GM23338 (cell line): ENCODE measurements around the gene MCOLN2. TPM values are rescaled to one million over a fixed set of nuclear protein-coding genes. Genes with fewer than 3 reads are reported as not detected.
"Not testable (repeated sequence)": the region's sequence is repeated elsewhere in the genome, so short reads cannot be mapped to it uniquely, and the experiment has no call there.

Source experiments
- ATAC-seq: fragments of 200-7000 bp; cut with Tn5 transposase; 3 replicates; pipeline ENCODE4 v1.9.1; 2020
- DNase-seq: peaks from one replicate; pipeline ENCODE4 v3.0.0-alpha.2; 2015; ENCODE audit warnings: low spot score
- H2AFZ ChIP-seq: fragments of 200-600 bp; sonication (generic); 2 replicates; pipeline ENCODE4 v1.8.0; 2016; ENCODE audit warnings: antibody characterized with exemption, mild to moderate bottlenecking, moderate library complexity
- H3F3A ChIP-seq: fragments of 200-600 bp; sonication (generic); replicated peaks from 2 replicates; pipeline ENCODE4 v1.8.0; 2017; ENCODE audit warnings: antibody characterized with exemption, mixed run types, low read depth
- H3K27ac ChIP-seq: fragments of 200-600 bp; sonication (generic); 2 replicates; pipeline ENCODE4 v1.6.1; 2016; ENCODE audit warnings: low read depth
- H3K27me3 ChIP-seq: fragments of 200-600 bp; sonication (generic); 2 replicates; pipeline ENCODE4 v1.8.0; 2016; ENCODE audit warnings: mild to moderate bottlenecking, mixed run types, moderate library complexity; ENCODE audit not compliant: insufficient read depth
- H3K36me3 ChIP-seq: fragments of 200-600 bp; sonication (generic); 2 replicates; pipeline ENCODE4 v1.8.0; 2016; ENCODE audit warnings: mild to moderate bottlenecking; ENCODE audit not compliant: insufficient read depth
- H3K4me1 ChIP-seq: fragments of 200-600 bp; sonication (generic); 2 replicates; pipeline ENCODE4 v1.8.0; 2016; ENCODE audit warnings: mild to moderate bottlenecking, moderate library complexity; ENCODE audit not compliant: insufficient read depth
- H3K4me2 ChIP-seq: fragments of 200-600 bp; sonication (generic); 2 replicates; pipeline ENCODE4 v1.7.1; 2017; ENCODE audit warnings: mixed run types
- H3K4me3 ChIP-seq: fragments of 200-600 bp; sonication (generic); 2 replicates; pipeline ENCODE4 v1.6.1; 2016; ENCODE audit warnings: mixed run types
- H3K79me2 ChIP-seq: fragments of 200-600 bp; sonication (generic); replicated peaks from 2 replicates; pipeline ENCODE4 v1.8.0; 2017; ENCODE audit warnings: mild to moderate bottlenecking; ENCODE audit not compliant: insufficient read depth
- H3K9me2 ChIP-seq: fragments of 200-600 bp; sonication (generic); 2 replicates; pipeline ENCODE4 v1.8.0; 2017; ENCODE audit not compliant: insufficient read depth
- H4K20me1 ChIP-seq: fragments of 200-600 bp; sonication (generic); replicated peaks from 2 replicates; pipeline ENCODE4 v1.8.0; 2017; ENCODE audit warnings: mild to moderate bottlenecking; ENCODE audit not compliant: insufficient read depth
- H3K27ac Mint-ChIP-seq: 2 replicates; pipeline ENCODE4 v1.8.0; 2020; ENCODE audit warnings: inconsistent platforms, mild to moderate bottlenecking, moderate library complexity, mixed read lengths
- H3K27me3 Mint-ChIP-seq: 3 replicates; pipeline ENCODE4 v1.8.0; 2022; ENCODE audit warnings: low read depth, mild to moderate bottlenecking, moderate library complexity, mixed read lengths, inconsistent platforms; ENCODE audit not compliant: insufficient read depth, poor library complexity
- H3K36me3 Mint-ChIP-seq: 3 replicates; pipeline ENCODE4 v1.8.0; 2021; ENCODE audit warnings: low read depth, mild to moderate bottlenecking, inconsistent platforms, moderate library complexity, mixed read lengths
- H3K4me1 Mint-ChIP-seq: 3 replicates; pipeline ENCODE4 v1.8.0; 2020; ENCODE audit warnings: mild to moderate bottlenecking, inconsistent platforms, mixed read lengths
- H3K4me3 Mint-ChIP-seq: 3 replicates; pipeline ENCODE4 v1.8.0; 2021; ENCODE audit warnings: moderate library complexity, mild to moderate bottlenecking, inconsistent platforms, mixed read lengths
- H3K9me3 Mint-ChIP-seq: 3 replicates; pipeline ENCODE4 v1.8.0; 2020; ENCODE audit warnings: moderate library complexity, mild to moderate bottlenecking, inconsistent platforms, mixed read lengths
- CREB1 ChIP-seq: fragments of 250-450 bp; sonication (Bioruptor Pico); IDR thresholded peaks from 2 replicates; pipeline ENCODE4 v1.5.0; 2020; ENCODE audit warnings: low read depth, mild to moderate bottlenecking, moderate library complexity
- CTCF ChIP-seq, 2 experiments: fragments of 200-600 bp in 1 of 2; sonication (generic) in 1 of 2; conservative IDR thresholded peaks; 2 replicates each; pipeline versions ENCODE4 v1.5.1 to v1.6.1; 2016 to 2017; ENCODE audit warnings: antibody characterized with exemption in 2 of 2, low read depth in 2 of 2, mild to moderate bottlenecking in 2 of 2, moderate library complexity in 1 of 2
- EZH2 ChIP-seq: fragments of 200-600 bp; sonication (generic); IDR thresholded peaks from one replicate; pipeline ENCODE4 v1.8.0; 2017; ENCODE audit warnings: antibody characterized with exemption, mild to moderate bottlenecking, low read depth; ENCODE audit not compliant: unreplicated experiment
- JUNB ChIP-seq: IDR thresholded peaks from one replicate; pipeline ENCODE4 v1.6.1; 2016; ENCODE audit warnings: antibody characterized with exemption; ENCODE audit not compliant: unreplicated experiment
- NANOG ChIP-seq: IDR thresholded peaks from 2 replicates; pipeline ENCODE4 v1.6.1; 2016; ENCODE audit warnings: antibody characterized with exemption, borderline replicate concordance
- POLR2AphosphoS5 ChIP-seq: IDR thresholded peaks from 2 replicates; pipeline ENCODE4 v1.6.1; 2016; ENCODE audit warnings: antibody characterized with exemption, low read depth
- REST ChIP-seq: IDR thresholded peaks from one replicate; pipeline ENCODE4 v1.6.1; 2018; ENCODE audit warnings: antibody characterized with exemption; ENCODE audit not compliant: unreplicated experiment
- STAT1 ChIP-seq: IDR thresholded peaks from one replicate; pipeline ENCODE4 v1.6.1; 2016; ENCODE audit warnings: antibody characterized with exemption; ENCODE audit not compliant: unreplicated experiment
- ZNF114 ChIP-seq: fragments of 250-450 bp; sonication (Bioruptor Pico); IDR thresholded peaks from 2 replicates; pipeline ENCODE4 v1.5.0; 2020; ENCODE audit warnings: mild to moderate bottlenecking, moderate library complexity
- ZNF331 ChIP-seq: fragments of 250-450 bp; sonication (Bioruptor Pico); IDR thresholded peaks from 2 replicates; pipeline ENCODE4 v1.5.0; 2020; ENCODE audit warnings: low read depth, mild to moderate bottlenecking, moderate library complexity
- polyA plus RNA-seq: library from polyadenylated mRNA; unstranded; fragments of >200 nt; fragmentation: Nextera tagmentation; extraction: Ambion mirVana; gene quantifications from 2 replicates; pipeline ENCODE4 v1.2.1, GENCODE V29; 2016
- total RNA-seq: library from RNA; depleted of rRNA; stranded (reverse); fragments of >200 nt; shearing (Covaris generic); gene quantifications from 2 replicates; pipeline ENCODE4 v1.2.3, GENCODE V29; 2014
- TF ChIP-seq, protein P1 (sequence below): IDR thresholded peaks from 2 replicates; pipeline ENCODE4 v1.6.1; 2016; ENCODE audit warnings: antibody characterized with exemption

Gene MCOLN2
- total and polyA plus RNA-seq, 2 experiments from 2014 or later, result 2.7 to 10.0 TPM

DNA sequence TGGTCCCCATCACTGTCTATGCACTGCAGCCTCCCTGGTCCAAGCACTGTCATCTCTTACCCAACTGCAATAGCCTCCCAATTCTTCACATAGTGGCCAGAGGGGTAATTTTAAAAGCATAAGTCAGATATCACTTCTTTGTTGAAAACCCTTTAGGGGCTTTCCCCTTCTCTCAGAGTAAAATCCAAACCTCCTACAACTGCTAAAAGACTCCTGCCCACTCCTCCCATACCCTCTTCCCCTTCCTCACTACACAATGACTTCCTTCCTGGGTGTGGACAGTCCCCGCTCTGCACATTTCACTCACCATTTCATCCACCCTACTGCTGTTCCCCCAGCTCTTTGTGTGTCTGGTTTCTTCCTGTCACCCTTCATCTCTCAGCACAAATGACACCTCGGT is 8.3 kb downstream of the MCOLN2 start (continued):
- no peak for TF ChIP-seq CTCF (conservative IDR thresholded peaks at IDR 0.05; ENCODE audit: low read depth in 2 of 2)
- no peak for TF ChIP-seq STAT1
- TF ChIP-seq POLR2AphosphoS5, result no peak
- TF ChIP-seq, protein P1, sequence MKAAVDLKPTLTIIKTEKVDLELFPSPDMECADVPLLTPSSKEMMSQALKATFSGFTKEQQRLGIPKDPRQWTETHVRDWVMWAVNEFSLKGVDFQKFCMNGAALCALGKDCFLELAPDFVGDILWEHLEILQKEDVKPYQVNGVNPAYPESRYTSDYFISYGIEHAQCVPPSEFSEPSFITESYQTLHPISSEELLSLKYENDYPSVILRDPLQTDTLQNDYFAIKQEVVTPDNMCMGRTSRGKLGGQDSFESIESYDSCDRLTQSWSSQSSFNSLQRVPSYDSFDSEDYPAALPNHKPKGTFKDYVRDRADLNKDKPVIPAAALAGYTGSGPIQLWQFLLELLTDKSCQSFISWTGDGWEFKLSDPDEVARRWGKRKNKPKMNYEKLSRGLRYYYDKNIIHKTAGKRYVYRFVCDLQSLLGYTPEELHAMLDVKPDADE, result no peak
- no peak for TF ChIP-seq ZNF114
- no peak for TF ChIP-seq REST
- no peak for TF ChIP-seq EZH2
- no peak for TF ChIP-seq JUNB
- TF ChIP-seq ZNF331 (CRISPR knock-in tag), result no peak
- no peak for TF ChIP-seq NANOG
- TF ChIP-seq CREB1 (CRISPR knock-in tag), result no peak

DNA sequence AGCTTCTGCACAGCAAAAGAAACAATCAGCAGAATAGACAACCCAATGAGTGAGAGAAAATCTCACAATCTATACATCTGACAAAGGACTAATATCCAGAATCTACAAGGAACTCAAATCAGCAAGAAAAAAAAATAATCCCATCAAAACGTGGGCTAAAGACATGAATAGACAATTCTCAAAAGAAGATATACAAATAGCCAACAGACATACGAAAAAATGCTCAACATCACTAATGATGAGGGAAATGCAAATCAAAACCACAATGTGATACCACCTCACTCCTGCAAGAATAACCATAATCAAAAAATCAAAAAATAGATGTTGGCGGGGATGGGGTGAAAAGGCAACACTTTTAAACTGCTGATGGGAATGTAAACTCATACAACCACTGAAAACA is 10.4 kb downstream of the MCOLN2 start:
- H3K9me2 ChIP-seq, H3K4me2 ChIP-seq, ATAC-seq, H3K4me1 ChIP-seq, H3K27me3 ChIP-seq, H2AFZ ChIP-seq, H3K4me3 ChIP-seq, H3K27ac ChIP-seq, H3K27ac Mint-ChIP-seq, H3K9me3 Mint-ChIP-seq, DNase-seq, H3K27me3 Mint-ChIP-seq, H3F3A ChIP-seq, H4K20me1 ChIP-seq, H3K36me3 ChIP-seq, H3K36me3 Mint-ChIP-seq, H3K4me3 Mint-ChIP-seq, H3K79me2 ChIP-seq, H3K4me1 Mint-ChIP-seq: not testable (repeated sequence)
